Kidney epithelial cell (primary cell): Measurements from ENCODE around the gene BTBD3. TPM values are rescaled to one million over a fixed set of nuclear protein-coding genes. Genes with fewer than 3 reads are reported as not detected.

Source experiments
- DNase-seq: peaks from one replicate; pipeline ENCODE4 v3.0.0-alpha.2; 2010; ENCODE audit warnings: low read depth
- H3K27me3 ChIP-seq: 2 replicates; pipeline ENCODE4 v1.6.0; 2011; ENCODE audit warnings: low read length; ENCODE audit not compliant: control insufficient read depth, insufficient read depth
- H3K36me3 ChIP-seq: 2 replicates; pipeline ENCODE4 v1.5.1; 2011; ENCODE audit warnings: low read length; ENCODE audit not compliant: control insufficient read depth, insufficient read depth
- H3K4me3 ChIP-seq: 2 replicates; pipeline ENCODE4 v1.5.1; 2011; ENCODE audit warnings: low read depth, mild to moderate bottlenecking, control low read depth, low read length
- CTCF ChIP-seq: IDR thresholded peaks from 2 replicates; pipeline ENCODE4 v1.5.1; 2011; ENCODE audit warnings: mild to moderate bottlenecking, moderate library complexity, low read length, control low read depth, inconsistent platforms; ENCODE audit not compliant: insufficient read depth, poor library complexity, severe bottlenecking
- total RNA-seq: library from RNA; depleted of rRNA; stranded (reverse); fragments of >200 nt; gene quantifications from 2 replicates; pipeline ENCODE4 v1.2.3, GENCODE V29; 2015

Gene BTBD3
- total RNA-seq, 1 donor from 2014 or later = 31.6 TPM

- no peak overlapping the region for H3K4me3 ChIP-seq
- DNase-seq = no peak
- H3K36me3 ChIP-seq = no peaks in the 10 kb centered on the region
- TF ChIP-seq CTCF = no peak
- H3K27me3 ChIP-seq = no peaks in the 10 kb centered on the region
Measured at GRCh38 chr20:11926292-11926998, 8.8 kb downstream of the BTBD3 start.

DNA sequence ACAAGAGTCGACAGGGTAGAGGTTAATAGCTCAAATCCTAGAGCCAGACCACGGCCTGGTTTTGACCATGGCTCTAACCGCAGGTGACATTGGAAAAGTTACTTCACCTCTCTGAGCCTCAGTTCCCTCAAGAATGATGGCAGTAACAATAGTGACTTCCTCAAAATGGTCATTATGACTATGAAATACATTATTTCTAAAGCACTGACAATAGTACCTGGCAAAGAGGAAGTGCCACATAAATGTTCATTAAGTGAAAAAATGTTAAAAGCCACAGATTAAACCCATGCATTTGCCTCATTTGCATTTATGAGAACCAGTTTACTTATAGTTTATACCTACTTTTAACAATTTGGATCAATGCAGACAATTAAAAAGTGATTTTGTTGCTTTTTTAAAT lies 12.3 kb downstream of the BTBD3 start:
- TF ChIP-seq CTCF = no peak
- H3K4me3 ChIP-seq = no peak overlapping the region
- H3K27me3 ChIP-seq = no peaks in the 10 kb centered on the region
- no peaks in the 10 kb centered on the region for H3K36me3 ChIP-seq
- no peak for DNase-seq

- Histone ChIP-seq H3K36me3 (no peaks in the 10 kb centered on the region), H3K27me3 (no peaks in the 10 kb centered on the region), H3K4me3 (no peak overlapping the region)
- TF ChIP-seq CTCF = no peak
- DNase-seq = no peak
Measured at GRCh38 chr20:11935212-11936154, 17.8 kb downstream of the BTBD3 start.

DNA sequence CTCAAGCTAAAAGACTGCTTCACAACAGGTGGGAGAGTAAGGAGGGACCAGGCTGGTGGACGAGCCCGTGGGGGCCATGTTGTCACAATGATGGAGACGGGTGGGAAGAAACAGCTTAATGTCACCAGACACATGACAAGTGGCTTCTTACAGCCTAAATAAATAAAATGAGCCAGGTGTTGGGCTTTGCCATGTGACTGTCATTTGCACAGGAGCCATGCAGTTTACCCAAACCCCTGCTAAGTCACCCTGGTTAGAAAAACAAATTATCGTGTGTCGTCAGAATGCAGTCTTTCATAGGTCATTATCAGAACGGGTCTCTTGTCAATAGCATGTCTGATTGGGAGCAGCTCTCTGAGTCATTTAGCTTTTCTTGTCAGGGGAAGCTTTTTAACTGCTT lies 18.5 kb downstream of the BTBD3 start:
- H3K27me3 ChIP-seq = no peaks in the 10 kb centered on the region
- no peak for TF ChIP-seq CTCF
- no peak overlapping the region for H3K4me3 ChIP-seq
- H3K36me3 ChIP-seq = no peaks in the 10 kb centered on the region
- no peak for DNase-seq

DNA sequence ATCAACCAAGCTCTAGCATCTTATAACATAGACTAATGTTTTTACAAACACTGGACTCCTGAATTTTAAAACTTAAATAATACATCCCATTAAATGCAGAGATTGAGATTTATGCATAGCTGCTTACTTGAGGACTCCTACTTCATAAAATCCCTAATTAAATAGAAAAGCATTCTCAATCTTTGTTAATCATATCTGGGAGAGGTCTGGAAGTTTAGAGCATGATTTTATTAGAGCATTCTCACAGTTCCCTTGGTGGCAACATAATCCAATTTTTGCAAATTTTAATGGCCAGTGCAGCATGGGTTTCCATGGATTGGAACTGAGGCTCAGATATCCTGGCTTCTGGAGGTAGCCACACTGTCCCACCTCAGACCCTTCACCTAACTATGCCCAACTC lies 19.5 kb downstream of the BTBD3 start:
- no peak for TF ChIP-seq CTCF
- no peak overlapping the region for H3K4me3 ChIP-seq

More for the DNA sequence above, 19.5 kb downstream of the BTBD3 start:
- Histone ChIP-seq H3K27me3 (no peaks in the 10 kb centered on the region), H3K36me3 (no peaks in the 10 kb centered on the region)
- DNase-seq = no peak
